Endothelial cell of hepatic sinusoid (primary cell): ENCODE measurements around the gene MCTP2.
"Not testable (repeated sequence)": the region's sequence is repeated elsewhere in the genome, so short reads cannot be mapped to it uniquely, and the experiment has no call there.

Experiments
- in situ Hi-C: cut with HindIII; loops from 2 replicates; pipeline ENCODE4 v1.10.0; 2017; ENCODE audit warnings: low sequenced_read_pairs

Gene MCTP2

GRCh38 chr15:94235646-94236045, 4.3 kb downstream of the MCTP2 start:
- in situ Hi-C loops: no loop called here

GRCh38 chr15:94236608-94237007, 5.2 kb downstream of the MCTP2 start:
- in situ Hi-C loops: no loop called here

GRCh38 chr15:94237903-94238302, 6.5 kb downstream of the MCTP2 start:
- in situ Hi-C loops: no loop called here

GRCh38 chr15:94238539-94239118, 7.3 kb downstream of the MCTP2 start:
- in situ Hi-C loops: no loop called here

GRCh38 chr15:94239474-94239873, 8.1 kb downstream of the MCTP2 start:
- in situ Hi-C loops: no loop called here

GRCh38 chr15:94240480-94240879, 9.1 kb downstream of the MCTP2 start:
- in situ Hi-C loops: no loop called here

- in situ Hi-C loops: no loop called here
These were observed 10.9 kb downstream of the MCTP2 start for GRCh38 chr15:94242257-94242656.

- in situ Hi-C loops: not testable (repeated sequence)
These were observed 11.6 kb downstream of the MCTP2 start for GRCh38 chr15:94243003-94243402.

- in situ Hi-C loops: no loop called here
These were observed 12.1 kb downstream of the MCTP2 start for GRCh38 chr15:94243418-94243817.

- in situ Hi-C loops: no loop called here
These were observed 14.7 kb downstream of the MCTP2 start for GRCh38 chr15:94246016-94246415.

GRCh38 chr15:94247789-94248638, 16.7 kb downstream of the MCTP2 start:
- in situ Hi-C loops: no loop called here

GRCh38 chr15:94250801-94251200, 19.4 kb downstream of the MCTP2 start:
- in situ Hi-C loops: no loop called here

GRCh38 chr15:94252223-94252766, 20.9 kb downstream of the MCTP2 start:
- in situ Hi-C loops: no loop called here

- in situ Hi-C loops: no loop called here
These were observed 21.6 kb downstream of the MCTP2 start for GRCh38 chr15:94252906-94253491.

- in situ Hi-C loops: no loop called here
These were observed 22.4 kb downstream of the MCTP2 start for GRCh38 chr15:94253742-94254141.

- in situ Hi-C loops: no loop called here
These were observed 24.2 kb downstream of the MCTP2 start for GRCh38 chr15:94255540-94255939.

- in situ Hi-C loops: no loop called here
These were observed 25.1 kb downstream of the MCTP2 start for GRCh38 chr15:94256511-94256910.

GRCh38 chr15:94257776-94258175, 26.4 kb downstream of the MCTP2 start:
- in situ Hi-C loops: not testable (repeated sequence)

- in situ Hi-C loops: no loop called here
These were observed 26.9 kb downstream of the MCTP2 start for GRCh38 chr15:94258246-94258645.

- in situ Hi-C loops: no loop called here
These were observed 27.9 kb downstream of the MCTP2 start for GRCh38 chr15:94259121-94259751.

GRCh38 chr15:94259863-94260262, 28.5 kb downstream of the MCTP2 start:
- in situ Hi-C loops: no loop called here
